ENCODE results near the gene TMEM80.

The TMEM80 gene

DNA sequence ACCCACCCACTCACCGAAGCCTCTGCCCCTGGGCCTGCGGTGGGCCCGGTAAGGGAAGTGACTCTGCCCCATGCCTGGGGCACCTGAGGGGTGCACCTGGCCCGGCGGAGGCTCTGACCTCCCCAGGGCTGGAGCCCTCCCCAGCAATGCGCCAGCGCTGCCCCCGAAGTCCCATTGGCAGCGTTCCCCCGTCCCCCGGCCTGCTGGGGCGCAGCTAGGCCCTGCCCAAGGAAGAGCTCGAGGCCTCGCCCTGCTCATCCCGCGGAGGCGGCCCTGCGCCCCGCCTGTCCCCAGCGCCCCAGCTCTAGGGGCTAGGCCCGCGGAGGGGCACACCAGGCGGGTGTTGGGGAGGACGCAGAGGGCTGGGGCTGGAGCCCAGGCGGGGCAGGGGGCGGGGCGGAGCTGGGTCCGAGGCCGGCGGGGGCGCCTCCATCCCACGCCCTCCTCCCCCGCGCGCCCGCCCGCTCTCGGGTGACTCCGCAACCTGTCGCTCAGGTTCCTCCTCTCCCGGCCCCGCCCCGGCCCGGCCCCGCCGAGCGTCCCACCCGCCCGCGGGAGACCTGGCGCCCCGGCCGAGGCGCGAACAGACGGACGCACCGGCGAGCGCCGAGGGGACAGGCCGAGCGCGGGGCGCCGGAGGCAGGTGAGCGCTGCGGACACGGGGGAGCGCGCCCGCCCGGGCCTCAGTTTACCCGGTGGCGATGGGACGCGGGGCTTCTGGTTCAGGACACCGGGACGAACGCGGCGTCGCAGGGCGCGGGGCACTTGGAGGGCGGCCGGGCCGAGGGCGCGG, 10.2 kb downstream of the TMEM80 start, which contains the start of gene EPS8L2:
EPS8L2 (plus strand) TSS at position 586 of the 793 bp plus-strand sequence. CDS start 3,177 bp downstream, outside the sequence.
- TF ChIP-seq CTCF (IDR thresholded peaks at IDR 0.05): no peak
- H3K79me2 ChIP-seq: no peaks in the 10 kb centered on the region
- no peaks in the 10 kb centered on the region for H3K27me3 ChIP-seq (ENCODE audit: control insufficient read depth, insufficient read depth, low read length)
- H3K4me2 ChIP-seq (ENCODE audit: low read length): peak within 1 kb of the TSS; percentile 55
- H3K36me3 ChIP-seq (ENCODE audit: control insufficient read depth, insufficient read depth, low read length): no peaks in the 10 kb centered on the region
- H3K9me3 ChIP-seq (ENCODE audit: control insufficient read depth, low read length): no peaks in the 10 kb centered on the region
- H3K4me1 ChIP-seq: no peaks in the 10 kb centered on the region
- no peak within 1 kb of the TSS for H2AFZ ChIP-seq
- no peak within 1 kb of the TSS for H3K27ac ChIP-seq
- H3K9ac ChIP-seq: no peak within 1 kb of the TSS
- H3K4me3 ChIP-seq (ENCODE audit: low read depth, low read length): no peak within 1 kb of the TSS

GRCh38 chr11:706439-706956, 10.9 kb downstream of the TMEM80 start:
- Histone ChIP-seq H3K4me3 (ENCODE audit: low read depth, low read length) (no peak overlapping the region), H2AFZ (no peak overlapping the region), H3K9ac (no peak overlapping the region)

DNA sequence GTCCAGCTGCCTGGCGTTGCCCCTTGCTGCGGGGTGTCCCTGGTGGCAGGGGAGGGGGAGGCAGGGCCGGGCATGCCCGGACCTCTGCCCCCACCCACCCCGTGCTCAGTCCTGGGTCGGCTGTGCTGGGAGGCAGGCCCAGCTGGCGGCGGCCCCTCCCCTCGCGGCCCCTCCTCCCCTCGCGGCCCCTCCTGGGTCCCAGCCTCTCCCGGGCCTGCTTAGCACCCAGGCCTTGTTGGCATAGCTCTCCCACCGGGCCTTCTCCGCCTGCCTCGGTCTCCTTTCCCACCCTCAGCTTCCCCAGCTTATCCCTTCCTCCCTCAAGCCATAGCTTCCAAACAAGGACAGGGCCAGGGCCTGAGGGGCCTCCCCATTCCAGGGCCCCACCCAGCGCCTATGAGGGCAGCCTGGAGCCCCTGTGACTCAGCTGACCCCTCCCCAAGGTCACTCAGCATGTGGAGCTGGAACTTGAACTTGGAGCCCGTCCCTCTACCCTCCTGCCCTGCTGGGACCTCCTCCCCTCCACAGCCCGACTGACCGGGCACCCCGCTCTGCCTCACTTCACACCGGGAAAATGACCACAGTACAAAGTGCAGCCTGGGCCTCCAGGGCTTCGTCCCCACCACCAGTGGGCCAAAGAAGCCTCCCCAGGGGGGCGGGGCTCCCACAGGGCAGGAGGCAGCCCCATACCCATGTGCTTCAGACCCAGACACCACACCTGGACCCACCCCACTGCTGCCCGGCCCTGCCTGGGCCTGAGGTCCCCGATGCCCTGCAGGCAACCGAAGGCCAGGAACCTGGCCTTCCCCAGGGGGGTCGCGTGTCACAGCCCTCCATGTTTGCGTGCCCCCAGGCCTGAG, 11.6 kb downstream of the TMEM80 start:
- H3K4me3 ChIP-seq (ENCODE audit: low read depth, low read length): no peak overlapping the region
- no peaks in the 10 kb centered on the region for H3K4me1 ChIP-seq
- H3K27me3 ChIP-seq (ENCODE audit: control insufficient read depth, insufficient read depth, low read length): no peaks in the 10 kb centered on the region
- H3K9me3 ChIP-seq (ENCODE audit: control insufficient read depth, low read length): no peaks in the 10 kb centered on the region
- H3K4me2 ChIP-seq (ENCODE audit: low read length): no peak overlapping the region
- H3K9ac ChIP-seq: no peak overlapping the region
- H3K36me3 ChIP-seq (ENCODE audit: control insufficient read depth, insufficient read depth, low read length): no peaks in the 10 kb centered on the region
- H3K79me2 ChIP-seq: no peaks in the 10 kb centered on the region
- no peak for TF ChIP-seq CTCF (IDR thresholded peaks at IDR 0.05)
- H2AFZ ChIP-seq: no peak overlapping the region
- no peak overlapping the region for H3K27ac ChIP-seq

More at GRCh38 chr11:706439-706956, 10.9 kb downstream of the TMEM80 start:
- no peaks in the 10 kb centered on the region for H3K79me2 ChIP-seq
- no peaks in the 10 kb centered on the region for H3K4me1 ChIP-seq
- H3K9me3 ChIP-seq (ENCODE audit: control insufficient read depth, low read length): no peaks in the 10 kb centered on the region
- H3K4me2 ChIP-seq (ENCODE audit: low read length): peak overlapping the region; percentile 55
- no peaks in the 10 kb centered on the region for H3K36me3 ChIP-seq (ENCODE audit: control insufficient read depth, insufficient read depth, low read length)
- no peak overlapping the region for H3K27ac ChIP-seq
- no peaks in the 10 kb centered on the region for H3K27me3 ChIP-seq (ENCODE audit: control insufficient read depth, insufficient read depth, low read length)
- no peak for TF ChIP-seq CTCF (IDR thresholded peaks at IDR 0.05)

DNA sequence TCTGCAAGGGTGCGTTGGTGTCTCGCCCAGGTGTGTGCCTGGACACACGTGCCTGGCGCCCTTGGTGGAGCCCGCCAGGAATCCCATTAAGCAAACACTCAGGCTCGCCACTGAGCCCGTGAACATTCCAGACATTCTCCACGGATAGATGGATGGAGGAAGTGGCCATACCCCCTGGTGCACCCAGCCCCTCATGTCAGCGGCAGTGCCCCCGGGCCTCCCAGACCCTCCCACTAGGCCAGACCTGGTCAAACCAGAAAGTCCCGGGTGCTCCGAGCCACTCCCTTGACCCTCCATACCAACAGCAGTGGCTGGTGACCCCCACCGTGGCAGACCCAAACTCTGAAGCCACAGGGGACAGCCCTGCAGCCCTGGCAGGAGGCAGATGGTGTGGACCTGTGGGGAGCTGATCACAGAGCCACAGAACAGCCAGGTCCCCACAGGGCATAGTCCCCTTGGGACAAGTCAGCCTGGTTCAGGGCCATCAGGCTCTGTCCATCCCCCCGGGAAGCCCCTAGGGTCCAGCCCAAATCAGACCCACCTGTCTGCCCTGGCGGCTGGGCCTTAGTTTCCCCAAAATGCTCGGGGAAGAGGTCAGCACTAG, 12.3 kb downstream of the TMEM80 start:
- H3K9ac ChIP-seq: no peak overlapping the region
- H3K27ac ChIP-seq: no peak overlapping the region
- no peaks in the 10 kb centered on the region for H3K9me3 ChIP-seq (ENCODE audit: control insufficient read depth, low read length)
- H3K79me2 ChIP-seq: no peaks in the 10 kb centered on the region
- H2AFZ ChIP-seq: no peak overlapping the region
- no peaks in the 10 kb centered on the region for H3K36me3 ChIP-seq (ENCODE audit: control insufficient read depth, insufficient read depth, low read length)
- no peaks in the 10 kb centered on the region for H3K4me1 ChIP-seq
- TF ChIP-seq CTCF (IDR thresholded peaks at IDR 0.05): no peak
- H3K4me3 ChIP-seq (ENCODE audit: low read depth, low read length): no peak overlapping the region
- no peaks in the 10 kb centered on the region for H3K27me3 ChIP-seq (ENCODE audit: control insufficient read depth, insufficient read depth, low read length)
- no peak overlapping the region for H3K4me2 ChIP-seq (ENCODE audit: low read length)

Measured in parathyroid adenoma (tissue), 2 donors.